Measurements from ENCODE around the gene STX8. TPM values are rescaled to one million over a fixed set of nuclear protein-coding genes. Genes with fewer than 3 reads are reported as not detected.

The STX8 gene
- total RNA-seq, 1 donor from 2014 or later = 61.6 TPM

DNA sequence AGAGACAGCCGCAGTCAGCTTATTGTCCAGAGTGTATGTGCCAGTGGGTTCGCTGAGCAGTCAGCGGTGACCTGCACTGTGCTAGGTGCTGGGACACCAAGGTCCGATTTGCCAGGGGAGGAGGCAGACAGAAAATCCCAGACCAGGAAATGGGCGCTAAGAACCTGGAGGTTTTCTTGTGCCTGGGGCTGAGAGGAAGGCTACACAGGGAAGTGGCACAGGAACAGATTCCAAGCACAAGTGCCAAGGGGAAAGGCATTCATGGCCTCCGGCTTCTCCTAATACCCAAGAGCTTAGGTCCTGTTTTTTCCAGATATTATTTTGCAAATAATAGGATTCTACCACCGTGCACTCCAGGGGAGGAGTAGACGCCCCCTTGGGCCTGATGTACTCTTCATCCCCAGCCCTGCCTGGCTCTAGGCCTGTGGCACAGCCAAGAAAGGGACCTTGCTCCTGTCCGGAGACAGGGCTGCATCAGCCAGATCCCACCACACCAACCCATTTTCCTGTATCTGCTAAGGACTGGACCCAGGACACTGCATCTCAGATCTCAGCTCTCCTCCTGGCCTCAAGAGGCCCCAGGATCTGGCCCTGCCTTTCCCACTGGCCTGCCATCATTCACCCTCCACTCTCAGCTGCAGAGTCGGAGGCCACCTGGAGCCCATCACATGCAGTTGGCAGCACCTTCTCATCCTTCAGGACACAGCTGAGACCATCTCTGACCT, 367.1 kb downstream of the STX8 start:
- Mint-ChIP-seq H3K4me3 (ENCODE audit: unreplicated experiment) (no peak overlapping the region), H3K27ac (ENCODE audit: unreplicated experiment) (no peak overlapping the region), H3K36me3 (ENCODE audit: unreplicated experiment) (peaks cover 3% of the 10 kb centered on the region), H3K4me1 (ENCODE audit: unreplicated experiment) (peaks cover 12% of the 10 kb centered on the region), H3K27me3 (ENCODE audit: unreplicated experiment) (peaks cover 17% of the 10 kb centered on the region), H3K9me3 (ENCODE audit: unreplicated experiment) (no peaks in the 10 kb centered on the region)
- no peak for DNase-seq (ENCODE audit: extremely low spot score, unreplicated experiment)
- TF ChIP-seq, protein P1, sequence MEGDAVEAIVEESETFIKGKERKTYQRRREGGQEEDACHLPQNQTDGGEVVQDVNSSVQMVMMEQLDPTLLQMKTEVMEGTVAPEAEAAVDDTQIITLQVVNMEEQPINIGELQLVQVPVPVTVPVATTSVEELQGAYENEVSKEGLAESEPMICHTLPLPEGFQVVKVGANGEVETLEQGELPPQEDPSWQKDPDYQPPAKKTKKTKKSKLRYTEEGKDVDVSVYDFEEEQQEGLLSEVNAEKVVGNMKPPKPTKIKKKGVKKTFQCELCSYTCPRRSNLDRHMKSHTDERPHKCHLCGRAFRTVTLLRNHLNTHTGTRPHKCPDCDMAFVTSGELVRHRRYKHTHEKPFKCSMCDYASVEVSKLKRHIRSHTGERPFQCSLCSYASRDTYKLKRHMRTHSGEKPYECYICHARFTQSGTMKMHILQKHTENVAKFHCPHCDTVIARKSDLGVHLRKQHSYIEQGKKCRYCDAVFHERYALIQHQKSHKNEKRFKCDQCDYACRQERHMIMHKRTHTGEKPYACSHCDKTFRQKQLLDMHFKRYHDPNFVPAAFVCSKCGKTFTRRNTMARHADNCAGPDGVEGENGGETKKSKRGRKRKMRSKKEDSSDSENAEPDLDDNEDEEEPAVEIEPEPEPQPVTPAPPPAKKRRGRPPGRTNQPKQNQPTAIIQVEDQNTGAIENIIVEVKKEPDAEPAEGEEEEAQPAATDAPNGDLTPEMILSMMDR (IDR thresholded peaks at IDR 0.05) = no peak

DNA sequence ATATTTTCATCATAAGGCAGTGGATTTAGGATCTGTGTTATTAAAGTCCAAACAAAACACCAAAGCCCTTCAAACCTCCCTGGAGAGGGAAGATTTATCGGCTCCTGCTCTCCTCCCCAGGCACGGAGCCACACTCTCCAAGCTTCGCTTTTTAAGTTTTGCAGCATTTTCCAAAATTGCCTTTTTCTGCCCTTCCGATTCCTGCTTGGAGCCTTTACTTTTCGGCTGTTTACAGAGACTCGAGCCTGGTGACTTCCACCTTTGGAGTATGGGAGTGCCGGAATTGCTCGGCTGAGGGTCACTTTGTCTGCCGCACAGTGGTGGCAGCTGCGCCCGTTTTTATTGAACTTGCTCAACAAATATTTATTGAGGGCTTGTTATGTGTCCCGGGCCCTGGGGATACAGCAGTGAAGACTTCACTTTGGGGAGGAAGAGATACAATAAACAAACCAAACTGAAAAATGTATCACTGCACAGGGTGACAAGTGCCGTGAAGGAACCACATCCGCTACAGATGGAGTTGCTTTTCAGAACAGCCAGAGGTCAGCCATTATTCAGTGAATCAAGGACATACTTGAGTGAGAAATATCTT, 368.8 kb downstream of the STX8 start:
- Mint-ChIP-seq H3K27ac (ENCODE audit: unreplicated experiment) (no peak overlapping the region), H3K36me3 (ENCODE audit: unreplicated experiment) (peaks cover 3% of the 10 kb centered on the region), H3K4me3 (ENCODE audit: unreplicated experiment) (no peak overlapping the region), H3K27me3 (ENCODE audit: unreplicated experiment) (peaks cover 20% of the 10 kb centered on the region), H3K4me1 (ENCODE audit: unreplicated experiment) (peaks cover 11% of the 10 kb centered on the region), H3K9me3 (ENCODE audit: unreplicated experiment) (no peaks in the 10 kb centered on the region)
- TF ChIP-seq, protein P1 (IDR thresholded peaks at IDR 0.05) = no peak
- DNase-seq (ENCODE audit: extremely low spot score, unreplicated experiment) = no peak

DNA sequence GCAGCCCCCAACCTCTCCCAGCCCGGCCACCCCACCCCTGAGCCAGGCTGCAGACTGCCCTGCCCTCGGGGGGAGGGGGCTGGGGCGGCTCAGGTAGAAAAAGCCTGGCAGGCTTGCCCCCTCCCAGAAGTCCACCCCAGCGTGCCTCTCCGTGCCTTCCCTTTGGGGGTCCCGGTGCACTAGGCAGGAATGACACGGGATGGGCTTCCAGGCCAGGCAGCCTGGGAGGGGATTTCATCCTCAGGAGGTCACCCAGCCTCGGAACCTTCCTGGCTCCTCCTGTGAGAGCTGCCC, 369.3 kb downstream of the STX8 start:
- Mint-ChIP-seq H3K4me1 (ENCODE audit: unreplicated experiment) (peaks cover 6% of the 10 kb centered on the region), H3K27me3 (ENCODE audit: unreplicated experiment) (peaks cover 20% of the 10 kb centered on the region), H3K9me3 (ENCODE audit: unreplicated experiment) (no peaks in the 10 kb centered on the region), H3K4me3 (ENCODE audit: unreplicated experiment) (no peak overlapping the region), H3K27ac (ENCODE audit: unreplicated experiment) (no peak overlapping the region), H3K36me3 (ENCODE audit: unreplicated experiment) (peaks cover 3% of the 10 kb centered on the region)
- DNase-seq (ENCODE audit: extremely low spot score, unreplicated experiment) = no peak
- TF ChIP-seq, protein P1 (IDR thresholded peaks at IDR 0.05) = no peak

DNA sequence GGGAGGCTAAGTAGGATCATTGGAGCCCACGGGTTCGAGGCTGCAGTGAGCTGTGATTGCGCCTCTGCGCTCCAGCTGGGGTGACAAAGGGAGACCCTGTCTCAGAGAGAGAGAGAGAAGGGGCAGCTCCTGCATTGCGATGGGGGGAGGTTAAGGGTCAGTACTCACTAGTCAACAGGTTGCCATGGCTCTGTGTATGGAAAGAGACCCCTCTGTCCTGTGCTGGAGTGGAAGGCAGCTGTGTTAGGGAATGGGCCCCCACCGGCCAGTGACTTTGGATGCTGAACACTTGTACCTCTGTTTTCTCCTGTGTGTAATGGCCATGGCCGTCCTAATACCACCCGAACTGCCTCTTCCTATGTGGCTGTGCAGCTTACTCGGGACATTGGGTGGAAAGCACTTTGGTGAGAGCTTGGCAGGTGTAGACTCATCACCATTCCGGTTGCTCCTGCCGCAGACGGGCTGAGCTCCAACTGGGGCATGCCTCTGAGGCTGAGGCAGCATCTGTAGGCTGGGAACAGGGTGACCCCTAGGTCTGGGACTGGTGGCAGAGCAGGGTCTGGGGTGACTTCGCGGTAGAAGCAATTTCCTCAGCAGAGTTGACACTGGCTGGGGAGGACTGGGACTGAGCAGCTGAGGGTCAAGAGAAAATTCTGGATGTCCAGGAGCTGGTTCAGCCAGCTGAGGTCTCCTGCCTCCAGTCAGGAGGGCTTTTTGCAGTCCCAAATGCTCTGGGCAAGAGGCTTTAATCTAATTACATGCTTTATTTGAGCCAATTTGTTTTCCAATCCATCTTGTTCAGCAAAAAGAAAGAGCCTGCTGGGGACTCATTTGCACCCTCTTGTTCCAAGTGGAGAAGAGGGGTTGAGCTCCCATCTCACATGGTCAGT, 369.9 kb downstream of the STX8 start:
- no peaks in the 10 kb centered on the region for H3K9me3 Mint-ChIP-seq (ENCODE audit: unreplicated experiment)
- peaks cover 3% of the 10 kb centered on the region for H3K36me3 Mint-ChIP-seq (ENCODE audit: unreplicated experiment)
- TF ChIP-seq, protein P1 (IDR thresholded peaks at IDR 0.05) = no peak
- H3K4me1 Mint-ChIP-seq (ENCODE audit: unreplicated experiment) = peaks cover under 1% of the 10 kb centered on the region
- peaks cover 23% of the 10 kb centered on the region for H3K27me3 Mint-ChIP-seq (ENCODE audit: unreplicated experiment)
- DNase-seq (ENCODE audit: extremely low spot score, unreplicated experiment) = no peak
- no peak overlapping the region for H3K4me3 Mint-ChIP-seq (ENCODE audit: unreplicated experiment)
- no peak overlapping the region for H3K27ac Mint-ChIP-seq (ENCODE audit: unreplicated experiment)
